Stimulated activated CD4-positive, alpha-beta T cell treated with anti-CD3 and anti-CD28 coated beads, Interleukin-15, amount 100 ng/mL, for 24 hours (primary cell): Measurements from ENCODE around the gene ZNF185.
"Not testable (repeated sequence)": the region's sequence is repeated elsewhere in the genome, so short reads cannot be mapped to it uniquely, and the experiment has no call there.

Source experiments
- DNase-seq: peaks from one replicate; pipeline ENCODE4 v3.0.0-alpha.2; 2020

ZNF185 gene

GRCh38 chrX:152895724-152896420 lies 2.0 kb upstream of the ZNF185 start:
- DNase-seq = no peak

- DNase-seq = no peak
These were observed 1.4 kb upstream of the ZNF185 start for GRCh38 chrX:152896450-152896849.

GRCh38 chrX:152898442-152898841 lies 575 bp downstream of the ZNF185 start:
- DNase-seq = no peak

GRCh38 chrX:152899111-152899873 lies 1.4 kb downstream of the ZNF185 start:
- no peak for DNase-seq

GRCh38 chrX:152899874-152900719 lies 2.2 kb downstream of the ZNF185 start:
- no peak for DNase-seq

- no peak for DNase-seq
These were observed 3.1 kb downstream of the ZNF185 start for GRCh38 chrX:152900937-152901445.

GRCh38 chrX:152901816-152902501 lies 4.1 kb downstream of the ZNF185 start:
- DNase-seq = no peak

- no peak for DNase-seq
These were observed 4.6 kb downstream of the ZNF185 start for GRCh38 chrX:152902502-152902820.

- no peak for DNase-seq
These were observed 5.7 kb downstream of the ZNF185 start for GRCh38 chrX:152903589-152903988.

GRCh38 chrX:152904151-152905080 lies 6.5 kb downstream of the ZNF185 start:
- DNase-seq = peak; percentile 57

GRCh38 chrX:152905081-152905420 lies 7.2 kb downstream of the ZNF185 start:
- DNase-seq = no peak

- no peak for DNase-seq
These were observed 9.3 kb downstream of the ZNF185 start for GRCh38 chrX:152907084-152907651.

- DNase-seq = no peak
These were observed 10.6 kb downstream of the ZNF185 start for GRCh38 chrX:152908486-152908885.

- not testable (repeated sequence) for DNase-seq
These were observed 12.2 kb downstream of the ZNF185 start for GRCh38 chrX:152910018-152910417.

- no peak for DNase-seq
These were observed 14.2 kb downstream of the ZNF185 start for GRCh38 chrX:152912106-152912505.

GRCh38 chrX:152912641-152913040 lies 14.8 kb downstream of the ZNF185 start:
- DNase-seq = no peak

- DNase-seq = no peak
These were observed 15.5 kb downstream of the ZNF185 start for GRCh38 chrX:152913346-152913745.

- no peak for DNase-seq
These were observed 16.0 kb downstream of the ZNF185 start for GRCh38 chrX:152913910-152914309.

- no peak for DNase-seq
These were observed 17.8 kb downstream of the ZNF185 start for GRCh38 chrX:152915541-152916241.

- DNase-seq = no peak
These were observed 20.1 kb downstream of the ZNF185 start for GRCh38 chrX:152917656-152918579.
